HL-60 (cell line): Measurements from ENCODE around the gene SPATA3.

Experiments used
- DNase-seq, 2 experiments: peaks; one replicate each; pipeline ENCODE4 v3.0.0-alpha.2; 2010 to 2020; ENCODE audit warnings: low read depth in 1 of 2, low spot score in 1 of 2
- H3K27ac ChIP-seq: fragments of 250-450 bp; sonication (Bioruptor Pico); replicated peaks from 2 replicates; pipeline ENCODE4 v1.5.1; 2020; ENCODE audit warnings: mild to moderate bottlenecking, moderate library complexity
- H3K27me3 ChIP-seq: fragments of 250-450 bp; sonication (Bioruptor Pico); 2 replicates; pipeline ENCODE4 v1.5.1; 2021; ENCODE audit warnings: mild to moderate bottlenecking, moderate library complexity; ENCODE audit not compliant: insufficient read depth, poor library complexity, severe bottlenecking
- H3K4me3 ChIP-seq: replicated peaks from 2 replicates; pipeline ENCODE4 v1.5.1; 2011; ENCODE audit warnings: mild to moderate bottlenecking, control low read depth, low read length; ENCODE audit not compliant: insufficient read depth
- GABPA ChIP-seq: IDR thresholded peaks from 2 replicates; pipeline ENCODE4 v1.6.1; 2012; ENCODE audit warnings: low read depth
- POLR2AphosphoS5 ChIP-seq: IDR thresholded peaks from 2 replicates; pipeline ENCODE4 v1.6.1; 2012; ENCODE audit warnings: low read depth
- SPI1 ChIP-seq: IDR thresholded peaks from 2 replicates; pipeline ENCODE4 v1.6.1; 2012; ENCODE audit warnings: low read depth, mild to moderate bottlenecking, borderline replicate concordance
- TF ChIP-seq, protein P1 (sequence below): IDR thresholded peaks from 2 replicates; pipeline ENCODE4 v1.6.1; 2012; ENCODE audit warnings: low read depth; ENCODE audit not compliant: insufficient replicate concordance
- TF ChIP-seq, protein P2 (sequence below): IDR thresholded peaks from one replicate; pipeline ENCODE4 v1.5.1; 2011; ENCODE audit warnings: low read length, control low read depth, inconsistent platforms; ENCODE audit not compliant: insufficient read depth

SPATA3 gene

DNA sequence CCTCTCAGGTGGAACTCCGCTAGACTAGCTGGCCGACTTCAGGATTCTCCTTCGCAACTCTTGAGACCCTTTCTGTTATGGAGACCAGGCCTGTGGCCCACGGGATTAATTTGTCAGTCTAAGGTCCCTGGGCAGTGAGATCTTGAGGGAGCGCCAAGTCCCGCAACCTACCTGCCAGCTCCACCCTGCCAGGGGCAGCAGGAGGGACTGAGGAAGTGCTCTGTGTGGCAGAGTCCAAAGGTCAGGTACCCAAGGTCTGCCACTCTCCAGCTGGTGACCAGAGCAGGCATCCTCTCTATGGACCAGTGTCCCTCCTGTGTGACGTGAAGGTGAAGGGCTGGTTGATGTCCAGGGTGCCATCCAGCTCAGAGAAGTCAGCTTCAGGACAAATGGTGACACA is 4.3 kb upstream of the SPATA3 start:
- TF ChIP-seq POLR2AphosphoS5 = no peak
- TF ChIP-seq SPI1 = no peak
- TF ChIP-seq GABPA = no peak
- TF ChIP-seq, protein P1, sequence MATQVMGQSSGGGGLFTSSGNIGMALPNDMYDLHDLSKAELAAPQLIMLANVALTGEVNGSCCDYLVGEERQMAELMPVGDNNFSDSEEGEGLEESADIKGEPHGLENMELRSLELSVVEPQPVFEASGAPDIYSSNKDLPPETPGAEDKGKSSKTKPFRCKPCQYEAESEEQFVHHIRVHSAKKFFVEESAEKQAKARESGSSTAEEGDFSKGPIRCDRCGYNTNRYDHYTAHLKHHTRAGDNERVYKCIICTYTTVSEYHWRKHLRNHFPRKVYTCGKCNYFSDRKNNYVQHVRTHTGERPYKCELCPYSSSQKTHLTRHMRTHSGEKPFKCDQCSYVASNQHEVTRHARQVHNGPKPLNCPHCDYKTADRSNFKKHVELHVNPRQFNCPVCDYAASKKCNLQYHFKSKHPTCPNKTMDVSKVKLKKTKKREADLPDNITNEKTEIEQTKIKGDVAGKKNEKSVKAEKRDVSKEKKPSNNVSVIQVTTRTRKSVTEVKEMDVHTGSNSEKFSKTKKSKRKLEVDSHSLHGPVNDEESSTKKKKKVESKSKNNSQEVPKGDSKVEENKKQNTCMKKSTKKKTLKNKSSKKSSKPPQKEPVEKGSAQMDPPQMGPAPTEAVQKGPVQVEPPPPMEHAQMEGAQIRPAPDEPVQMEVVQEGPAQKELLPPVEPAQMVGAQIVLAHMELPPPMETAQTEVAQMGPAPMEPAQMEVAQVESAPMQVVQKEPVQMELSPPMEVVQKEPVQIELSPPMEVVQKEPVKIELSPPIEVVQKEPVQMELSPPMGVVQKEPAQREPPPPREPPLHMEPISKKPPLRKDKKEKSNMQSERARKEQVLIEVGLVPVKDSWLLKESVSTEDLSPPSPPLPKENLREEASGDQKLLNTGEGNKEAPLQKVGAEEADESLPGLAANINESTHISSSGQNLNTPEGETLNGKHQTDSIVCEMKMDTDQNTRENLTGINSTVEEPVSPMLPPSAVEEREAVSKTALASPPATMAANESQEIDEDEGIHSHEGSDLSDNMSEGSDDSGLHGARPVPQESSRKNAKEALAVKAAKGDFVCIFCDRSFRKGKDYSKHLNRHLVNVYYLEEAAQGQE = no peak
- Histone ChIP-seq H3K27me3 (no peaks in the 10 kb centered on the region), H3K27ac (no peak overlapping the region), H3K4me3 (no peak overlapping the region)
- no peak for DNase-seq

DNA sequence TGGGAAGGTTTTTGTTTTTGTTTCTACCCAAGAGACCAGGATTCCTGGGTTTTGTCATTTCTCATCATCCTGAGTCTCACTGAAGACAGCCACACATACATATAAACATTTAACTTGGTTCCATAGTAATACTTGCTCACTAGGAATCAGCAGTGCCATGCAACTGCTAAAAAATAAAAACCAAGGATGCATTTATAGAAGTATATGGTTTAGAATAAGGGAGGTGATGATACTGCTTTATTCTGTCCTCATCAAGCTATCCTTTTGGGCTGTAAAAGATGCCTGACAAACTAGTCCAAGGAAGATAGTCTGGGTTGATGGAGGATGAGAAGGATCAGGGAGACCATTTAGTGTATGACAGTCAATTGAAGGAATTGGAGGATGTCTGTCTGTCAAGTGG is 740 bp downstream of the SPATA3 start:
- TF ChIP-seq POLR2AphosphoS5 = no peak
- TF ChIP-seq GABPA = no peak
- TF ChIP-seq, protein P2, sequence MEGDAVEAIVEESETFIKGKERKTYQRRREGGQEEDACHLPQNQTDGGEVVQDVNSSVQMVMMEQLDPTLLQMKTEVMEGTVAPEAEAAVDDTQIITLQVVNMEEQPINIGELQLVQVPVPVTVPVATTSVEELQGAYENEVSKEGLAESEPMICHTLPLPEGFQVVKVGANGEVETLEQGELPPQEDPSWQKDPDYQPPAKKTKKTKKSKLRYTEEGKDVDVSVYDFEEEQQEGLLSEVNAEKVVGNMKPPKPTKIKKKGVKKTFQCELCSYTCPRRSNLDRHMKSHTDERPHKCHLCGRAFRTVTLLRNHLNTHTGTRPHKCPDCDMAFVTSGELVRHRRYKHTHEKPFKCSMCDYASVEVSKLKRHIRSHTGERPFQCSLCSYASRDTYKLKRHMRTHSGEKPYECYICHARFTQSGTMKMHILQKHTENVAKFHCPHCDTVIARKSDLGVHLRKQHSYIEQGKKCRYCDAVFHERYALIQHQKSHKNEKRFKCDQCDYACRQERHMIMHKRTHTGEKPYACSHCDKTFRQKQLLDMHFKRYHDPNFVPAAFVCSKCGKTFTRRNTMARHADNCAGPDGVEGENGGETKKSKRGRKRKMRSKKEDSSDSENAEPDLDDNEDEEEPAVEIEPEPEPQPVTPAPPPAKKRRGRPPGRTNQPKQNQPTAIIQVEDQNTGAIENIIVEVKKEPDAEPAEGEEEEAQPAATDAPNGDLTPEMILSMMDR = no peak
- no peak for TF ChIP-seq SPI1
- TF ChIP-seq, protein P1 = no peak
- no peak overlapping the region for H3K4me3 ChIP-seq
- H3K27me3 ChIP-seq = peaks cover 2% of the 10 kb centered on the region
- H3K27ac ChIP-seq = no peak overlapping the region
- DNase-seq = no peak

DNA sequence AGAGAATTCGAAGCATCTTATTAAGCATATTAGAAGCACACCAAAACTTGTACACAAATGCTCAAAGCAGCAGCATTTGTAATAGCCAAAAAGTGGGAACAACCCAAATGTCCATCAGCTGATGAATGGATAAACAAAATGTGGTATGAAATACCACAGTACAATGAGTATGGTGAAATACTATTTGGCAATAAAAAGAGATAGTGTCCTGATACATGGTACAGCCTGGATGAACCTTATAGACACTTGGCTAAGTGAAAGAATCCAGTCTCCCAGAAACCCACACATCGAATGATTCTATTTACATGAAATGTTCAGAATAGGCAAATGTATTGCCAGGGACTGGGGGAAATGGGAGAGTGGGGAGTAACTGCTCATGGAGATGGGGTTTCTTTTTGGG is 3.0 kb downstream of the SPATA3 start:
- TF ChIP-seq GABPA (no peak), SPI1 (no peak), POLR2AphosphoS5 (no peak)
- TF ChIP-seq, protein P2 = no peak
- TF ChIP-seq, protein P1 = no peak
- DNase-seq = no peak
- H3K27me3 ChIP-seq = peaks cover 4% of the 10 kb centered on the region
- no peak overlapping the region for H3K27ac ChIP-seq
- H3K4me3 ChIP-seq = no peak overlapping the region
